OCI-LY1 (cell line): ENCODE results near the gene ZFC3H1.

Experiments used
- H2AFZ ChIP-seq: fragments of 200-600 bp; sonication (generic), shearing (Covaris generic); 2 replicates; pipeline ENCODE4 v1.6.0; 2014; ENCODE audit warnings: antibody characterized with exemption, mild to moderate bottlenecking, low read length
- H3F3A ChIP-seq: fragments of 200-600 bp; sonication (generic), shearing (Covaris generic); 2 replicates; pipeline ENCODE4 v1.6.0; 2014; ENCODE audit warnings: mild to moderate bottlenecking, antibody characterized with exemption, low read length, moderate library complexity; ENCODE audit not compliant: insufficient read depth
- H3K27ac ChIP-seq: fragments of 200-600 bp; sonication (generic); 2 replicates; pipeline ENCODE4 v1.5.1; 2014; ENCODE audit warnings: low read length, mixed run types, mild to moderate bottlenecking, low read depth; ENCODE audit not compliant: poor library complexity, severe bottlenecking
- H3K27me3 ChIP-seq: fragments of 200-600 bp; sonication (generic); 2 replicates; pipeline ENCODE4 v1.6.0; 2014; ENCODE audit warnings: antibody characterized with exemption, mild to moderate bottlenecking, low read length, moderate library complexity; ENCODE audit not compliant: insufficient read depth
- H3K36me3 ChIP-seq: fragments of 200-600 bp; sonication (generic); 2 replicates; pipeline ENCODE4 v1.6.1; 2014; ENCODE audit warnings: mild to moderate bottlenecking, antibody characterized with exemption, low read length, moderate library complexity, mixed read lengths; ENCODE audit not compliant: insufficient read depth
- H3K4me1 ChIP-seq: fragments of 200-600 bp; sonication (generic); 2 replicates; pipeline ENCODE4 v1.5.1; 2014; ENCODE audit warnings: mild to moderate bottlenecking, low read length, moderate library complexity; ENCODE audit not compliant: insufficient read depth, severe bottlenecking
- H3K4me2 ChIP-seq: fragments of 200-600 bp; sonication (generic), shearing (Covaris generic); 2 replicates; pipeline ENCODE4 v1.6.1; 2014; ENCODE audit warnings: low read length
- H3K4me3 ChIP-seq: fragments of 200-600 bp; sonication (generic); 2 replicates; pipeline ENCODE4 v1.5.1; 2014; ENCODE audit warnings: low read length, low read depth, mild to moderate bottlenecking, mixed read lengths; ENCODE audit not compliant: poor library complexity, severe bottlenecking
- H3K79me2 ChIP-seq: fragments of 200-600 bp; shearing (Covaris generic); 2 replicates; pipeline ENCODE4 v1.6.1; 2016; ENCODE audit warnings: mixed run types, low read length, mixed read lengths; ENCODE audit not compliant: insufficient read depth
- H3K9ac ChIP-seq: fragments of 200-600 bp; sonication (generic), shearing (Covaris generic); 2 replicates; pipeline ENCODE4 v1.6.1; 2014; ENCODE audit warnings: mild to moderate bottlenecking, low read length, mixed read lengths
- H3K9me2 ChIP-seq: fragments of 200-600 bp; sonication (generic), shearing (Covaris generic); 2 replicates; pipeline ENCODE4 v1.6.1; 2014; ENCODE audit warnings: low read depth, mild to moderate bottlenecking, low read length, mixed read lengths
- H3K9me3 ChIP-seq: fragments of 200-600 bp; shearing (Covaris generic); 2 replicates; pipeline ENCODE4 v1.6.1; 2014; ENCODE audit warnings: low read length, mixed read lengths
- H4K20me1 ChIP-seq: fragments of 200-600 bp; sonication (generic), shearing (Covaris generic); 2 replicates; pipeline ENCODE4 v1.6.0; 2016; ENCODE audit warnings: mild to moderate bottlenecking, low read length; ENCODE audit not compliant: insufficient read depth
- CTCF ChIP-seq: fragments of 200-600 bp; sonication (generic), shearing (Covaris generic); IDR thresholded peaks from 2 replicates; pipeline ENCODE4 v1.5.1; 2017; ENCODE audit warnings: mild to moderate bottlenecking, antibody characterized with exemption, low read length, moderate library complexity, mixed read lengths
- EZH2 ChIP-seq: fragments of 200-600 bp; sonication (generic), shearing (Covaris generic); IDR thresholded peaks from 2 replicates; pipeline ENCODE4 v1.8.0; 2017; ENCODE audit warnings: borderline replicate concordance, mixed run types, mild to moderate bottlenecking, antibody characterized with exemption, low read length, moderate library complexity, mixed read lengths

ZFC3H1 gene

GRCh38 chr12:71665090-71665463, 1.4 kb upstream of the ZFC3H1 start:
- peak overlapping the region; percentile 95 for H3K4me2 ChIP-seq
- H3F3A ChIP-seq, result no peaks in the 10 kb centered on the region
- H3K4me3 ChIP-seq, result peak overlapping the region; percentile 99
- H2AFZ ChIP-seq, result peak overlapping the region; percentile 40; the same call in 1 of the 2 replicates
- peak overlapping the region; percentile 97 for H3K9ac ChIP-seq
- H3K27ac ChIP-seq, result peak overlapping the region; percentile 86
- no peaks in the 10 kb centered on the region for H3K27me3 ChIP-seq
- H3K4me1 ChIP-seq, result peaks cover 26% of the 10 kb centered on the region
- peaks cover 4% of the 10 kb centered on the region for H3K36me3 ChIP-seq
- H3K9me2 ChIP-seq, result no peaks in the 10 kb centered on the region
- 0 out of 2 replicates have a peak, but pooled peaks cover 2% of the 10 kb centered on the region for H4K20me1 ChIP-seq
- H3K9me3 ChIP-seq, result no peaks in the 10 kb centered on the region
- H3K79me2 ChIP-seq, result peaks cover 45% of the 10 kb centered on the region
- no peak for TF ChIP-seq EZH2
- TF ChIP-seq CTCF, result no peak

DNA sequence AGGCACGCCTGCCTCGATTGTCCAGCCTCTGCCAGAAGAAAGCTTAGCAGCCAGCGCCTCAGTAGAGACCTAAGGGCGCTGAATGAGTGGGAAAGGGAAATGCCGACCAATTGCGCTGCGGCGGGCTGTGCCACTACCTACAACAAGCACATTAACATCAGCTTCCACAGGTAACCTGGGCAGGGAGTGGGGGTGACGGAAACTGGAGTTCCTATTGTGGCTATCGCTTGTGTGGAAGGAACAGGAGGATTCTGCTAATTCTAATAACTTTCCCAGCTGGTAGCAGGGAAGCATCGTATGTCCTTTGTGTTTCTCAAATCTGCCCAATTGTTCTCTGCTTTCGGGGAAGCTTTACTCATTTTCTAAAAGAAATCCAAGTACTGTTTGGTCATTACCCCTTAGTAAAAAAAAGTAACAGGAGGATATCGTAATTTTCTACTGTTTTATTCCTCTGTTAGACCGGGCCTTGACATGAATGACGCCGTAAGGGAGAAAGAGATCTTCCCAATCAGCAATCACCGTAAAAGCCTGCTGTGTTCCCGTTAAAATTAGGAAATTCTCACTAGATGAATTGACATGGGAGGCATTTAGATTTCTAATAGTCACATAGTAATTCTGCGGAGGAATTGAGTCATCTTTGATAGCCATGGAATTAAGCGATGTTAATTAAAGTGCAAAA, 902 bp upstream of the ZFC3H1 start:
- Histone ChIP-seq H3K27ac (peak overlapping the region; percentile 86), H3K4me3 (peak overlapping the region; percentile 99), H3K4me2 (peak overlapping the region; percentile 95), H3K9me2 (no peaks in the 10 kb centered on the region), H3K9ac (peak overlapping the region; percentile 97), H2AFZ (peak overlapping the region; percentile 52; the same call in 1 of the 2 replicates), H3K4me1 (peaks cover 26% of the 10 kb centered on the region), H3K36me3 (peaks cover 9% of the 10 kb centered on the region), H3K79me2 (peaks cover 45% of the 10 kb centered on the region), H3F3A (no peaks in the 10 kb centered on the region), H3K9me3 (no peaks in the 10 kb centered on the region), H4K20me1 (0 out of 2 replicates have a peak, but pooled peaks cover 2% of the 10 kb centered on the region), H3K27me3 (no peaks in the 10 kb centered on the region)
- no peak for TF ChIP-seq EZH2
- TF ChIP-seq CTCF, result no peak

GRCh38 chr12:71662849-71663560, 643 bp downstream of the ZFC3H1 start:
- Histone ChIP-seq H3K36me3 (peaks cover 25% of the 10 kb centered on the region), H3K4me1 (peaks cover 26% of the 10 kb centered on the region), H3K4me2 (peak overlapping the region; percentile 83), H3K27me3 (no peaks in the 10 kb centered on the region), H3K79me2 (peaks cover 45% of the 10 kb centered on the region), H3K9ac (peak overlapping the region; percentile 97), H3K27ac (peak overlapping the region; percentile 86), H3K9me2 (no peaks in the 10 kb centered on the region), H3F3A (no peaks in the 10 kb centered on the region), H4K20me1 (0 out of 2 replicates have a peak, but pooled peaks cover 2% of the 10 kb centered on the region), H3K4me3 (peak overlapping the region; percentile 99), H3K9me3 (no peaks in the 10 kb centered on the region), H2AFZ (no peak overlapping the region)
- TF ChIP-seq EZH2, result no peak
